Calu3 (cell line): Measurements from ENCODE around the gene GDPD5. TPM values are rescaled to one million over a fixed set of nuclear protein-coding genes. Genes with fewer than 3 reads are reported as not detected.

Experiments used
- BruUV-seq: library from RNA; stranded (reverse); fragments of 400-500 nt; replicated peaks from 2 replicates; lab custom pipeline; 2021; lab: Mats Ljungman, UMichigan
- CTCF ChIA-PET: fragments of 300-600 bp; sonication (Branson Sonifier 250); formaldehyde crosslinking; loops from one replicate; lab custom pipeline; 2022; ENCODE audit warnings: antibody characterized with exemption; lab: Charles Lee
- DNase-seq: peaks from one replicate; pipeline ENCODE4 v3.0.0; 2022
- H3K27ac Mint-ChIP-seq: one replicate; pipeline ENCODE4 v1.8.0; 2022; ENCODE audit warnings: mixed read lengths; ENCODE audit not compliant: unreplicated experiment
- H3K27me3 Mint-ChIP-seq: one replicate; pipeline ENCODE4 v1.8.0; 2022; ENCODE audit warnings: mixed read lengths; ENCODE audit not compliant: unreplicated experiment
- H3K36me3 Mint-ChIP-seq: one replicate; pipeline ENCODE4 v1.8.0; 2022; ENCODE audit warnings: mild to moderate bottlenecking, moderate library complexity, mixed read lengths; ENCODE audit not compliant: insufficient read depth, unreplicated experiment
- H3K4me1 Mint-ChIP-seq: one replicate; pipeline ENCODE4 v1.8.0; 2022; ENCODE audit warnings: mild to moderate bottlenecking, low read depth, mixed read lengths; ENCODE audit not compliant: unreplicated experiment
- H3K4me3 Mint-ChIP-seq: one replicate; pipeline ENCODE4 v1.8.0; 2022; ENCODE audit warnings: mild to moderate bottlenecking, low read depth, moderate library complexity, mixed read lengths; ENCODE audit not compliant: unreplicated experiment
- H3K9me3 Mint-ChIP-seq: one replicate; pipeline ENCODE4 v1.8.0; 2022; ENCODE audit warnings: low read depth, mixed read lengths; ENCODE audit not compliant: unreplicated experiment
- CTCF ChIP-seq: fragments of 200-600 bp; IDR thresholded peaks from one replicate; pipeline ENCODE4 v1.8.0; 2022; ENCODE audit warnings: antibody characterized with exemption; ENCODE audit not compliant: unreplicated experiment
- intact Hi-C: fragments of 100-400 bp; cut with micrococcal nuclease; formaldehyde crosslinking; loops from one replicate; pipeline ENCODE4 v1.10.0; 2022; ENCODE audit not compliant: unreplicated experiment
- total RNA-seq: library from RNA; stranded (reverse); gene quantifications from 2 replicates; pipeline ENCODE4 v1.2.3, GENCODE V29; 2022

Gene GDPD5
- total RNA-seq, 1 experiment from 2014 or later: 7.0 TPM

- Mint-ChIP-seq H3K27ac (no peak overlapping the region), H3K27me3 (no peaks in the 10 kb centered on the region), H3K9me3 (no peaks in the 10 kb centered on the region), H3K4me3 (no peak overlapping the region), H3K4me1 (no peaks in the 10 kb centered on the region), H3K36me3 (no peaks in the 10 kb centered on the region)
- CTCF ChIA-PET: interaction anchor here (0.6 kb wide), 1 partner anchor 1943 kb away, joined by 4 read pairs; no protein-coding TSS in a partner anchor
- DNase-seq: no peak
- intact Hi-C loops: no loop called here
- no peak for TF ChIP-seq CTCF
- BruUV-seq: no TSS peak
Measured at GRCh38 chr11:75510723-75511019, 15.1 kb downstream of the GDPD5 start.

GRCh38 chr11:75510004-75510722, 15.6 kb downstream of the GDPD5 start:
- H3K9me3 Mint-ChIP-seq: no peaks in the 10 kb centered on the region
- CTCF ChIA-PET: interaction anchor here (0.6 kb wide), 1 partner anchor 1944 kb away, joined by 4 read pairs; no protein-coding TSS in a partner anchor
- H3K4me1 Mint-ChIP-seq: no peaks in the 10 kb centered on the region
- no peak for TF ChIP-seq CTCF
- H3K27ac Mint-ChIP-seq: no peak overlapping the region
- BruUV-seq: no TSS peak
- H3K4me3 Mint-ChIP-seq: no peak overlapping the region
- intact Hi-C loops: no loop called here
- no peaks in the 10 kb centered on the region for H3K36me3 Mint-ChIP-seq
- no peak for DNase-seq
- H3K27me3 Mint-ChIP-seq: no peaks in the 10 kb centered on the region

- TF ChIP-seq CTCF: no peak
- intact Hi-C loops: no loop called here
- H3K27ac Mint-ChIP-seq: no peak overlapping the region
- no peaks in the 10 kb centered on the region for H3K36me3 Mint-ChIP-seq
- no peaks in the 10 kb centered on the region for H3K27me3 Mint-ChIP-seq
- H3K4me1 Mint-ChIP-seq: no peaks in the 10 kb centered on the region
- H3K9me3 Mint-ChIP-seq: no peaks in the 10 kb centered on the region
- CTCF ChIA-PET: no interaction called here
- BruUV-seq: no TSS peak
- no peak overlapping the region for H3K4me3 Mint-ChIP-seq
- no peak for DNase-seq
Measured at GRCh38 chr11:75509020-75509720, 16.6 kb downstream of the GDPD5 start.

GRCh38 chr11:75508051-75508561, 17.6 kb downstream of the GDPD5 start:
- Mint-ChIP-seq H3K9me3 (no peaks in the 10 kb centered on the region), H3K27ac (no peak overlapping the region), H3K27me3 (no peaks in the 10 kb centered on the region), H3K4me3 (no peak overlapping the region), H3K36me3 (no peaks in the 10 kb centered on the region), H3K4me1 (no peaks in the 10 kb centered on the region)
- CTCF ChIA-PET: no interaction called here
- intact Hi-C loops: no loop called here
- no peak for DNase-seq
- no TSS peak for BruUV-seq
- TF ChIP-seq CTCF: no peak
